GM18507 (cell line): ENCODE measurements around the gene EPB41L2.

Experiments
- DNase-seq: peaks from one replicate; pipeline ENCODE4 v3.0.0; 2011; ENCODE audit warnings: low read depth; ENCODE audit not compliant: insufficient read length; ENCODE audit errors: extremely low spot score
- FAIRE-seq: peaks from 2 replicates; lab custom pipeline; 2011; peaks lifted over from hg19 to GRCh38; lab: Jason Lieb, UNC

EPB41L2 gene

GRCh38 chr6:130858498-130859160, 204.4 kb downstream of the EPB41L2 start:
- DNase-seq (no peak), FAIRE-seq (no peak)

GRCh38 chr6:130858054-130858453, 205.0 kb downstream of the EPB41L2 start:
- DNase-seq (no peak), FAIRE-seq (no peak)

GRCh38 chr6:130853555-130854183, 209.4 kb downstream of the EPB41L2 start:
- FAIRE-seq (no peak), DNase-seq (no peak)

- no peak for FAIRE-seq
- DNase-seq = no peak
These were observed 210.0 kb downstream of the EPB41L2 start for GRCh38 chr6:130852844-130853554.

GRCh38 chr6:130851026-130851425, 212.0 kb downstream of the EPB41L2 start:
- FAIRE-seq (no peak), DNase-seq (no peak)

GRCh38 chr6:130849594-130849993, 213.5 kb downstream of the EPB41L2 start:
- FAIRE-seq (peak; percentile 29), DNase-seq (no peak)

- peak; percentile 4 for DNase-seq
These were observed 214.1 kb downstream of the EPB41L2 start for GRCh38 chr6:130848945-130849344.

GRCh38 chr6:130847001-130847910, 215.8 kb downstream of the EPB41L2 start:
- FAIRE-seq = no peak
- DNase-seq = no peak

More at GRCh38 chr6:130848945-130849344, 214.1 kb downstream of the EPB41L2 start:
- peak; percentile 54 for FAIRE-seq

GRCh38 chr6:130846501-130846900, 216.5 kb downstream of the EPB41L2 start:
- FAIRE-seq = no peak
- no peak for DNase-seq

GRCh38 chr6:130843575-130844320, 219.3 kb downstream of the EPB41L2 start:
- FAIRE-seq = peak; percentile 81
- peak; percentile 2 for DNase-seq

- DNase-seq = no peak
- FAIRE-seq = no peak
These were observed 221.8 kb downstream of the EPB41L2 start for GRCh38 chr6:130841128-130841728.

GRCh38 chr6:130840050-130840449, 223.0 kb downstream of the EPB41L2 start:
- FAIRE-seq (no peak), DNase-seq (no peak)

GRCh38 chr6:130839379-130839778, 223.7 kb downstream of the EPB41L2 start:
- FAIRE-seq (no peak), DNase-seq (no peak)

GRCh38 chr6:130838951-130839350, 224.1 kb downstream of the EPB41L2 start:
- FAIRE-seq (no peak), DNase-seq (no peak)

- FAIRE-seq (no peak), DNase-seq (no peak)
These were observed 224.7 kb downstream of the EPB41L2 start for GRCh38 chr6:130838250-130838860.

- FAIRE-seq (no peak), DNase-seq (no peak)
These were observed 226.0 kb downstream of the EPB41L2 start for GRCh38 chr6:130837067-130837466.

GRCh38 chr6:130836055-130836640, 226.9 kb downstream of the EPB41L2 start:
- no peak for FAIRE-seq
- DNase-seq = no peak
